ENCODE measurements around the gene KCNC1.

GRCh38 chr11:17700991-17701390, 33.6 kb upstream of the KCNC1 start:
- no peak for TF ChIP-seq POLR2A (IDR thresholded peaks at IDR 0.05)
- no peak for TF ChIP-seq CTCF (IDR thresholded peaks at IDR 0.05)
